Measurements from ENCODE around the gene TUBGCP2.

DNA sequence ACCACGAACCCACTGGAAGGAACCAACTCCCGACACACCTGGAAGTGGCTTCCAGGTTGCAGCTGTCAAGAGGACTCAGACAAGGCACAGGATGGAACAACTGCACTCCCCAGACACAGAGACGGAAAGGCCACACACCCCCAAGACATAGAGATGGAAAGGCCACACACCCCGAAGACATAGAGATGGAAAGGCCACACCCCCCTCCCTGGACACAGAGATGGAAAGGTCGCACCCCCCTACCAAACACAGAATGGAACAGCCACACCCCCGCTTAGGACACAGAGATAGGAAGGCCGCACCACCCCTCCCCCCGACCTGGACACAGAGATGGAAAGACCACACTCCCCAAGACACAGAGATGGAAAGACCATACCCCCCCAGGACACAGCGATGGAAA, 7.6 kb upstream of the TUBGCP2 start:
- no peak for TF ChIP-seq EZH2 (IDR thresholded peaks at IDR 0.05; ENCODE audit: insufficient read depth, poor library complexity, severe bottlenecking)
- TF ChIP-seq EZH2phosphoT487 (IDR thresholded peaks at IDR 0.05; ENCODE audit: insufficient read depth, low read depth) = no peak

Measured in GM23248 (cell line).